ENCODE data around the gene PTPRQ.
"Not testable (repeated sequence)": the region's sequence is repeated elsewhere in the genome, so short reads cannot be mapped to it uniquely, and the experiment has no call there.

Gene PTPRQ

GRCh38 chr12:80636832-80637231 lies 192.8 kb downstream of the PTPRQ start:
- no peak for DNase-seq (ENCODE audit: low spot score)

DNA sequence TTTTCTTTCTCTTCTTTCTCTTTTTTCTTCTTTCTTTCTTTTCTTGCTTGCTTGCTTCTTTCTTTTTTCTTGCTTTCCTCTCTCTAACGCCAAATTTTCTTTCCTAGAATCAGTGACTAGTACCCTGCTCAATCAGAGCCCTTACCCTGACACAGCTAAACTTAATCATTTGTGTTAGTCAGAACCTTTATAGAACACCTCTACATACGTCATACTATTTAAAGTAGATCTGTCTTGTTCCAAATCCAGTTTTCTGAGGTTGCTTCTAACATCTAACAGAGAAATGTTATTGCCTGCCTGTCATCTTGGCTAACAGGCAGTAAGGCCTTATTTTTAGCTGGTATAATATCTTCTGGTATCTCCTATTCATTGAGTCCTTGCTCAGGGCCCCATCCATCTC lies 197.9 kb downstream of the PTPRQ start:
- DNase-seq (ENCODE audit: low spot score): no peak

DNA sequence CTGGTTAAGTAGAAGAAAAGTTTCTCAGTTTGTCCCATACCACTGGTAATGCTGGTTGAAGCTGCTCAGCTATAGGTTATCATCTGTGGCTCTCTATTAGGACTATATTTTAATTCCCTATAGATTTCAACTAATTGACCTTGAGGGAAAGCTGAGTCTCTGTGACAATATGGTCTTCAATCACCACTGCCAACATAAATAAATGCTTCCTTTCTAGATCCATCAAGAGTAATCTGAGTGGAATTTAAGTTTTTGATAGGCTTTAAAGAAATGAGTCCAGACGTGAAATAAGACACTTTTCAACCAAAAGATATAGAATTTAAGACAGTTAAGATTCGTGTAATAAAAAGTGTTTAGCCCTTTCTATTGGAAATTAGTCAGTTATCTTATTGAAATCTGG lies 199.9 kb downstream of the PTPRQ start:
- no peak for DNase-seq (ENCODE audit: low spot score)

DNA sequence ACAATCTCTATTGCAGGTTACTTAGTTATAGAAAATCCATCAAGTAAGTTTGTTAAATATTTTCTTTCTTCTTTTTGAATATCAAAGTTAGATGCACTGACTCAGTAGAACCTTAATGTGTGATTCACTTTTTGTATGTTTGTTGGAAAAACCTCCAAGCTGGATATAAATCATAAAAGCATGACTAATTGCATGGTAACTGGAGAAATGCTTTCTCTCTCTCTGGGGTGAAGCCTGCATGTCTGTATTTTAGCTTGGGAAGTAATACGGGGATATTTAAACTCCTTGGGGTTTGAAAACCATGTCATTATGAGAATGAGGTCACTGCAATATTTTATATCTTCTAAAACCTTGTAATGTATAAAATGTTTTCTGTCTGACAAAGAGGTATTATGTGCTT lies 204.8 kb downstream of the PTPRQ start:
- no peak for DNase-seq (ENCODE audit: low spot score)

DNA sequence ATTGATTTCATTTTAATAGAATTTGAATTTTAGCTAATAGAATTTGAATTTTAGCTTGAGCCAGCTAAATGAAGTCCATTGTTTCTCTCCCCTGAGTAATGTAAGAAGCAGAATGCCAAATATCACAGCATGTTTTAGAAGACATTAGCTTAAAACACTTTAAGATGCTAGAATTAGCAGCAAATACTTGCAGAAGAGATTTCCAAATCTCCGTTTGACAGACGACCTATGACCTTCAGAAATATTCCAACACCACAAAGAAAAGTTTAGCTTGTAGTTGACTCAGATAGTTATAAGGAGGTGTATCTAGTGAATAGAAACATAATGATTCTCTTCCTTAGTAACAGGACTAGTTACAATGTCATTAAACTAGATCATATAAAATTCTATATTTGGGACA lies 211.7 kb downstream of the PTPRQ start:
- DNase-seq (ENCODE audit: low spot score): no peak

GRCh38 chr12:80659512-80660063 lies 215.6 kb downstream of the PTPRQ start:
- no peak for DNase-seq (ENCODE audit: low spot score)

DNA sequence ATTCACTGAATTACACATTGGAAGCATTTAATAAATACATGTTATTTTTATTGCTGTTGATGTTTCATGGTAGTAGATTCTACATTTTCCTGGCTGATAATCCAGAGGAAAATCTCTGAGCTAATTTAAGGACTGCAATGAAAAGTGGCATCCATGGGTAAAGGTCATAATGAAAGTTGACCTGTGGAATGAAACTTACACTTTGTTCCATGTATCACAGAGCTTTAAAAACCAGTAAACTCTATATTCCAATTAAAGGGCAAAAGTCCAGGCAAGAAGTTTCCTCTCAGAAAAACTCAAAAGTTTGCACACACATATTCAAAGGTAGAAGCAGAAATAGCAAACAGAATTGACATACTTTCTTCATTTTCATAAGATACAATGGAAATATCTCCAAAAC lies 218.6 kb downstream of the PTPRQ start:
- no peak for DNase-seq (ENCODE audit: low spot score)

DNA sequence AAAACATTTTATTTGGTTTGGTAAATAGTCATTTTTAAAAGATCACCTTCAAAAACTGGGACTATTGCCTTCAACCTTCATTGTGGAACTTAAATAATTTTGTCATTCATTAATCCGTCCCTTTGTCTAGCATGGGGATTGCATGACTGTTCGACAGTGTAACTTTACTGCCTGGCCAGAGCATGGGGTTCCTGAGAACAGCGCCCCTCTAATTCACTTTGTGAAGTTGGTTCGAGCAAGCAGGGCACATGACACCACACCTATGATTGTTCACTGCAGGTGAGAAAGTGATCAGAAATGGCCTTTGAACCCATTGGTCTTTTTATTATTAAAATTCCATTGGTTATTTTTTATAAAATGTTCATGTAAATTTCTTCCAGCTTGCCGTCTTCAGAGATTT lies 226.2 kb downstream of the PTPRQ start:
- DNase-seq (ENCODE audit: low spot score): no peak

DNA sequence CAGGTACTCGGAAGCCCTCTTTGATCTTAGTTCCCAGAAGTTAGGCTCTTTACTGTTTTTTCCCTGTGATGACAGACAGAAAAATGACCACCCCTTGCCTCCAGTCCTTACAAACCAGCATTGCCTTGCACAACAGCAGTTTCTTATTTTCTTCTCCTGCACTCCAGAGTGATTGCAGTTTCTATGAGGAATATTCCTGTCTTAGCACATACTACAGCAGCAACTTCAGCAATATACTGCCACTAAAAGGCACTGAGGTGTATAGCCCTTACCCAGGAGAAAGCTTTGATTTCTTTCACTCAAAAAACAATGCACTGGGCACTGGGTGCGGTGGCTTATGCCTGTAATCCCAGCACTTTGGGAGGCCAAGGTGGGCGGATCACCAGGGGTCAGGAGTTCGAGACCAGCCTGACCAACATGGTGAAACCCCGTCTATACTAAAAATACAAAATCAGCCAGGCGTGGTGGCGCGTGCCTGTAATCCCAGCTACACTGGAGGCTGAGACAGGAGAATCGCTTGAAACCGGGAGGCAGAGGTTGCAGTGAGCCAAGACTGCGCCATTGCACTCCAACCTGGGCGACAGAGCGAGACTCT lies 232.1 kb downstream of the PTPRQ start:
- DNase-seq (ENCODE audit: low spot score): not testable (repeated sequence)

- no peak for DNase-seq (ENCODE audit: low spot score)
These were observed 232.8 kb downstream of the PTPRQ start for GRCh38 chr12:80676856-80677255.

- no peak for DNase-seq (ENCODE audit: low spot score)
These were observed 234.0 kb downstream of the PTPRQ start for GRCh38 chr12:80677994-80678393.

- no peak for DNase-seq (ENCODE audit: low spot score)
These were observed 235.5 kb downstream of the PTPRQ start for GRCh38 chr12:80679346-80680131.

- DNase-seq (ENCODE audit: low spot score): no peak
These were observed 237.3 kb downstream of the PTPRQ start for GRCh38 chr12:80681287-80681686.

GRCh38 chr12:80681786-80682185 lies 237.8 kb downstream of the PTPRQ start:
- DNase-seq (ENCODE audit: low spot score): no peak

DNA sequence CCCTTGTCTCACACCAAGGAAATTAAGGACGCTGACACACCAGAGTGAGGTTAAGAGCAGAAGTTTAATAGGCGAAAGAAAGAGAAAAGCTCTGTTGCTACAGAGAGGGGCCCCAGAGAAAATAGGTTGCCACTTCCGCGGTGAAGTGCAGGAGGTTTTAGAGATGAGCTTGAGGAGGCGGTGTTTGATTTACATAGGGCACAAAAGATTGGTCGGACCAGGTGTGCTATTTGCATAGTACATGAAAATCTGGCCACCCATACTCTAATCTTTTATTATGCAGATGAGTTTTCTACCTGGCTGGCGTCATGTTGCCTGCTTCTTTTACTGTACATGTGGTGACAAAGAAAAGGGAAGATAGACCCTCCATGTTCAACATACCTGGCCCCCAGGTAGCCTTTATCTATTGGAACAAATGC lies 240.1 kb downstream of the PTPRQ start:
- DNase-seq (ENCODE audit: low spot score): peak; percentile 30

GRCh38 chr12:80690090-80690489 lies 246.1 kb downstream of the PTPRQ start:
- no peak for DNase-seq (ENCODE audit: low spot score)

- DNase-seq (ENCODE audit: low spot score): no peak
These were observed 246.5 kb downstream of the PTPRQ start for GRCh38 chr12:80690513-80690912.

DNA sequence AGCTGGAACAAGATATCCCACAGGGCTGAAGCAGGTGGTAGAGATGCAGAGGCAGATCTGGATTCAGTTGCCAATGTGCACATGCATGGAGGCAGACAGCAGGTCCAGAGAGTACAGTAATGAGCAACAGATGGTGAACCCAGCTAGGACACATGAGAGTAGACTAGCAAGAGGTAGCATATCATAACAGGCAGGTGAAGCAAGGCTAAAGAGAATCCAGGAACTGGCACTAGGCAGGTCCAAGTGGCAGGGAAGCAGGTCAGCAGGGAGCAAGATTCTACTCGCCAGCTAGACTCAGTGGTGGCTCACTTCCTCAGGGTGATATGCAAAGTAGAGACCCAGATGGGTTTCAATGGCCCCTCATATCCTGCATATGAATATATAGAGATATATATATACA lies 248.1 kb downstream of the PTPRQ start:
- no peak for DNase-seq (ENCODE audit: low spot score)

DNA sequence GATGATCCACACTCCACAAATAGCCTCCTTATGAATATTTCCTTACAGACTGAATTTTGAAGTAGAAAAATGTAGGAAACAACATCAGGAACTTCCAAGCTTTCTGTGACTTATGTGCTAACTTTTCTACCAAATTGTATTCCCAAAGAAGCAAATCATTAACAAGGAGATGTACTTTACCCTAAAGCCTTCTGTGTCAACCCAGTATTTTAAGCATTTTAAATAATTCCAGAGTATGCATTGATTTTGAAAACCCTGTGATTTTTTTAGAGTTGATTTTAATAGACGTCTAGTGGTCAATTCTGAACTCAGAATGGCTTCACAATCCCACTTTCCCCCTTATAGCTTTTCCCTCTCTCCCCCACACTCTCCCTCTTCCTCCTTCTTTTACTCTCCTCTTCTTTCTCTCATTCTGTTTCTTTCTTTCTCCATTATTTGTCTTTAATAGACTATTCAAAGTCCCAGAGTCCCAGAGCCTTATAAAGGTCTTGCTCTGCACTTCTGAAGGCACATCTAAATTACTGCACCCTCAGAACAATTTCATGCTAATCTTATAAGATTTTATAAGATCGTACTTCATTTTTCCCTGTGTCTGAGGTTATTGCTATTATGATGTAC lies 253.3 kb downstream of the PTPRQ start:
- no peak for DNase-seq (ENCODE audit: low spot score)

DNA sequence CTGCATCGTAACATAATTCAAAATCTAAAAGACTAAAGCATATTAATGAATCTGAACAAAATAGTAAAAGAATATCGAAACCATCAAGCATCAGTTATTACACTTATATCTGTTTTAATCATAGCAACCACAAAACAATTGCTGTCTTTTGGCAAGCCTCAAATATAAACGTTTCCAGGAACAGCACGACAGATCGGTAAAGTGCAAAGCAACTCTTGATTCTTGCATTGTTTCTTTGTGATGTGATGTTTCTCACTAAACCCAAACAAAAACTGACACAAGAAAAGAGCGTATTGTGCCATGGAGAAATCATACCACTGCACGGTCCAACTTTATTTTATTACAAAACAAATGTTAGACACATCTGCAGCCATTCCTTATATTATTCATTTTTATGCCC lies 254.2 kb downstream of the PTPRQ start:
- no peak for DNase-seq (ENCODE audit: low spot score)

GRCh38 chr12:80698847-80699542 lies 255.0 kb downstream of the PTPRQ start:
- DNase-seq (ENCODE audit: low spot score): no peak

DNA sequence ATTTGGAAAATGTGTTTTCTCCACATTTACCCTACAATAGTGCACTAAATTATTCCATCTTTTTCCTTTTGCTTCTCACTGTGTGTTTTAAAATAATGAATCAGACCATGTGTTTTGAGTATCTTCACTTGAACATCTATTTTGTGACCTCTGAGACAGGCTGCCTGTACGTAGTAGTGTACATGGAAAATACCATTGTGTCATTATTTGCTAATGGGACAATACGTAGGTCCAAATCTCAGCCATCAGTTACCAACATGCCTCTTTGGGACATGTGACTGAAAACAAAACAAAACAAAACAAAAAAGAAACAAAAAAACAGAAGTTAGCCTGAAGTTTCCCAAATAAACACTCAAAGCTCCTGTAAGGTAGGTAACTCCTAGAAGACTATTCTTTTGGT lies 256.3 kb downstream of the PTPRQ start:
- no peak for DNase-seq (ENCODE audit: low spot score)

DNA sequence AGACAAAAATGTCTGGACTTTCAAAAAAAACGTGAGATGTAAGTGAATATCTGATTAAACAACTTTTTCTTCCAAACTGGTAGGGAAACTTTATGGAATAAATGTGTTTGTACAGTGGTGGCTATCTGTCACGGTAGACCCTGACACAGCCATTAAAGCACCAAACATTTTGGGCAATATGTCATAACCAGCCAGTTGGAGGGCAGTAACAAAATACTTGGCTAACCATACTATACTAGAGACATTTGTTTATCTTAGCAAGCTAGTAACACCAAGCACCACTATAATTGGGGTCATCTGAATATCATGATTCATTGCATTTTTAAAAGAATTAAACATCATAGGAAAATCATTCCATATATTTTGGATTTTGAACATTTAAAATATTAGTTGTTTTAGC lies 257.4 kb downstream of the PTPRQ start:
- no peak for DNase-seq (ENCODE audit: low spot score)

Data from iPS-NIHi11 (cell line).